OCI-LY1 (cell line): ENCODE data around the gene PPIL4.

Experiments used
- H2AFZ ChIP-seq: fragments of 200-600 bp; sonication (generic), shearing (Covaris generic); 2 replicates; pipeline ENCODE4 v1.6.0; 2014; ENCODE audit warnings: antibody characterized with exemption, mild to moderate bottlenecking, low read length
- H3F3A ChIP-seq: fragments of 200-600 bp; sonication (generic), shearing (Covaris generic); 2 replicates; pipeline ENCODE4 v1.6.0; 2014; ENCODE audit warnings: mild to moderate bottlenecking, antibody characterized with exemption, low read length, moderate library complexity; ENCODE audit not compliant: insufficient read depth
- H3K27ac ChIP-seq: fragments of 200-600 bp; sonication (generic); 2 replicates; pipeline ENCODE4 v1.5.1; 2014; ENCODE audit warnings: low read length, mixed run types, mild to moderate bottlenecking, low read depth; ENCODE audit not compliant: poor library complexity, severe bottlenecking
- H3K27me3 ChIP-seq: fragments of 200-600 bp; sonication (generic); 2 replicates; pipeline ENCODE4 v1.6.0; 2014; ENCODE audit warnings: antibody characterized with exemption, mild to moderate bottlenecking, low read length, moderate library complexity; ENCODE audit not compliant: insufficient read depth
- H3K36me3 ChIP-seq: fragments of 200-600 bp; sonication (generic); 2 replicates; pipeline ENCODE4 v1.6.1; 2014; ENCODE audit warnings: mild to moderate bottlenecking, antibody characterized with exemption, low read length, moderate library complexity, mixed read lengths; ENCODE audit not compliant: insufficient read depth
- H3K4me1 ChIP-seq: fragments of 200-600 bp; sonication (generic); 2 replicates; pipeline ENCODE4 v1.5.1; 2014; ENCODE audit warnings: mild to moderate bottlenecking, low read length, moderate library complexity; ENCODE audit not compliant: insufficient read depth, severe bottlenecking
- H3K4me2 ChIP-seq: fragments of 200-600 bp; sonication (generic), shearing (Covaris generic); 2 replicates; pipeline ENCODE4 v1.6.1; 2014; ENCODE audit warnings: low read length
- H3K4me3 ChIP-seq: fragments of 200-600 bp; sonication (generic); 2 replicates; pipeline ENCODE4 v1.5.1; 2014; ENCODE audit warnings: low read length, low read depth, mild to moderate bottlenecking, mixed read lengths; ENCODE audit not compliant: poor library complexity, severe bottlenecking
- H3K79me2 ChIP-seq: fragments of 200-600 bp; shearing (Covaris generic); 2 replicates; pipeline ENCODE4 v1.6.1; 2016; ENCODE audit warnings: mixed run types, low read length, mixed read lengths; ENCODE audit not compliant: insufficient read depth
- H3K9ac ChIP-seq: fragments of 200-600 bp; sonication (generic), shearing (Covaris generic); 2 replicates; pipeline ENCODE4 v1.6.1; 2014; ENCODE audit warnings: mild to moderate bottlenecking, low read length, mixed read lengths
- H3K9me2 ChIP-seq: fragments of 200-600 bp; sonication (generic), shearing (Covaris generic); 2 replicates; pipeline ENCODE4 v1.6.1; 2014; ENCODE audit warnings: low read depth, mild to moderate bottlenecking, low read length, mixed read lengths
- H3K9me3 ChIP-seq: fragments of 200-600 bp; shearing (Covaris generic); 2 replicates; pipeline ENCODE4 v1.6.1; 2014; ENCODE audit warnings: low read length, mixed read lengths
- H4K20me1 ChIP-seq: fragments of 200-600 bp; sonication (generic), shearing (Covaris generic); 2 replicates; pipeline ENCODE4 v1.6.0; 2016; ENCODE audit warnings: mild to moderate bottlenecking, low read length; ENCODE audit not compliant: insufficient read depth
- CTCF ChIP-seq: fragments of 200-600 bp; sonication (generic), shearing (Covaris generic); IDR thresholded peaks from 2 replicates; pipeline ENCODE4 v1.5.1; 2017; ENCODE audit warnings: mild to moderate bottlenecking, antibody characterized with exemption, low read length, moderate library complexity, mixed read lengths
- EZH2 ChIP-seq: fragments of 200-600 bp; sonication (generic), shearing (Covaris generic); IDR thresholded peaks from 2 replicates; pipeline ENCODE4 v1.8.0; 2017; ENCODE audit warnings: borderline replicate concordance, mixed run types, mild to moderate bottlenecking, antibody characterized with exemption, low read length, moderate library complexity, mixed read lengths

The PPIL4 gene

DNA sequence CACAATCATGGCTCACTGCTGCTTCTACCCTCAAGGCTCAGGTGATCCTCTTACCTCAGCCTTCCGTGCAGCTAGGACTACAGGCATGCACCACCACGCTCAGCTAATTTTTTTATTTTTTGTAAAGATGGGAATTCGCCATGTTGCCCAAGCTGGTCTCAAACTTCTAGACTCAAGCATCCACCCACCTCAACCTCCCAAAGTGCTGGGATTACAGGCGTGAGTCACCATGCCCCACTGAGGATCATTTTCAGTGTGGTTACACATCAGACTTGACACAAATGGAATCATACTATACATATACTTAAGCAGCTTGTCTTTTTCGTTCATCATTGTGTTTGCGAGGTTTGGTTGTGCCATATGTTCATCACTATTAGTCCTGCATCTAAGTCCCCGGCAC is 87.6 kb downstream of the PPIL4 start:
- no peak for TF ChIP-seq CTCF
- no peaks in the 10 kb centered on the region for H4K20me1 ChIP-seq

GRCh38 chr6:149457316-149457884 is 88.4 kb downstream of the PPIL4 start:
- TF ChIP-seq EZH2 (no peak), CTCF (no peak)
- H3K4me1 ChIP-seq = no peaks in the 10 kb centered on the region

More for the DNA sequence above, 87.6 kb downstream of the PPIL4 start:
- H3K9me3 ChIP-seq = no peaks in the 10 kb centered on the region
- no peaks in the 10 kb centered on the region for H3K4me1 ChIP-seq
- H3K4me3 ChIP-seq = no peak overlapping the region
- H3K79me2 ChIP-seq = no peaks in the 10 kb centered on the region
- peaks cover 58% of the 10 kb centered on the region for H3K36me3 ChIP-seq
- no peak overlapping the region for H2AFZ ChIP-seq
- H3K27ac ChIP-seq = no peak overlapping the region
- no peak overlapping the region for H3K9ac ChIP-seq
- H3F3A ChIP-seq = no peaks in the 10 kb centered on the region
- H3K27me3 ChIP-seq = no peaks in the 10 kb centered on the region
- no peak overlapping the region for H3K4me2 ChIP-seq
- no peaks in the 10 kb centered on the region for H3K9me2 ChIP-seq

GRCh38 chr6:149456311-149457021 is 89.4 kb downstream of the PPIL4 start:
- no peak overlapping the region for H3K27ac ChIP-seq
- no peaks in the 10 kb centered on the region for H3F3A ChIP-seq
- H3K36me3 ChIP-seq = peaks cover 57% of the 10 kb centered on the region
- no peaks in the 10 kb centered on the region for H3K4me1 ChIP-seq
- H2AFZ ChIP-seq = no peak overlapping the region
- no peaks in the 10 kb centered on the region for H3K27me3 ChIP-seq
- no peaks in the 10 kb centered on the region for H3K9me2 ChIP-seq
- H3K9ac ChIP-seq = no peak overlapping the region
- H3K79me2 ChIP-seq = no peaks in the 10 kb centered on the region
- TF ChIP-seq CTCF (no peak), EZH2 (no peak)
- H3K4me3 ChIP-seq = no peak overlapping the region
- no peak overlapping the region for H3K4me2 ChIP-seq
- no peaks in the 10 kb centered on the region for H3K9me3 ChIP-seq
- no peaks in the 10 kb centered on the region for H4K20me1 ChIP-seq

More at GRCh38 chr6:149457316-149457884, 88.4 kb downstream of the PPIL4 start:
- no peaks in the 10 kb centered on the region for H3F3A ChIP-seq
- H3K9me3 ChIP-seq = no peaks in the 10 kb centered on the region
- no peak overlapping the region for H3K9ac ChIP-seq
- H3K4me3 ChIP-seq = no peak overlapping the region
- no peaks in the 10 kb centered on the region for H3K27me3 ChIP-seq
- no peaks in the 10 kb centered on the region for H4K20me1 ChIP-seq
- no peaks in the 10 kb centered on the region for H3K79me2 ChIP-seq
- H3K9me2 ChIP-seq = no peaks in the 10 kb centered on the region
- no peak overlapping the region for H3K4me2 ChIP-seq
- no peak overlapping the region for H2AFZ ChIP-seq
- no peak overlapping the region for H3K27ac ChIP-seq
- H3K36me3 ChIP-seq = peaks cover 57% of the 10 kb centered on the region
